ENCODE measurements around the gene SULT1B1. TPM values are rescaled to one million over a fixed set of nuclear protein-coding genes. Genes with fewer than 3 reads are reported as not detected.

SULT1B1 gene
- total and polyA plus RNA-seq, 2 experiments from 2014 or later: 10.7 to 53.8 TPM

DNA sequence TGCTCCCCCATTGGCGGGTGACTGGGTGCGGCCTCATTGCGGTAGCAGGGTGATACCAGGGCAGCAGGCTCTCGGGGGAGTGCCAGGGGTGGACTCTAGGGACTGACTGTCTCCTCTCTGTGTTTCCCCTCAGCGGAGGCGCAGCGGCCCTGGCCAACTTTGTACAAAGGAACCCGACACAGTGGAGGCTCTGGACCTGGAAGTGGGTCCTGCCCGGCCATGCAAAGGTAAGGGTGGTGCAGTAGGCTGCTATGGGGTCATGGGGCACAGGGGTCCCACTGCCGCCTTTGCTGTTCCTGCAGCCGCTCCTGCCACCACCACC, 16.3 kb downstream of the SULT1B1 start:
- H3K4me2 ChIP-seq: no peak overlapping the region
- H3K4me3 ChIP-seq: no peak overlapping the region
- H2AFZ ChIP-seq: no peak overlapping the region
- H3K27me3 ChIP-seq: no peaks in the 10 kb centered on the region
- H3K9me2 ChIP-seq (replicated peaks; ENCODE audit: insufficient read depth): no peaks in the 10 kb centered on the region
- DNase-seq (ENCODE audit: low spot score): no peak
- H3K27ac ChIP-seq: no peak overlapping the region
- H3K79me2 ChIP-seq: no peaks in the 10 kb centered on the region
- 94% methylated on average over 11 of the region's 11 CpGs for WGBS (ENCODE audit: low lambda C conversion rate, missing lambda C conversion rate)
- H4K20me1 ChIP-seq (ENCODE audit: insufficient read depth, poor library complexity, severe bottlenecking): no peaks in the 10 kb centered on the region
- peaks cover 6% of the 10 kb centered on the region for H3K9me3 ChIP-seq (ENCODE audit: low read depth)
- no peak for TF ChIP-seq EZH2 (IDR thresholded peaks at IDR 0.05; ENCODE audit: borderline replicate concordance)
- TF ChIP-seq EZH2phosphoT487 (IDR thresholded peaks at IDR 0.05; ENCODE audit: low read depth, severe bottlenecking, unreplicated experiment): no peak
- TF ChIP-seq CTCF (IDR thresholded peaks at IDR 0.05; ENCODE audit: poor library complexity): no peak
- H3K36me3 ChIP-seq (replicated peaks; ENCODE audit: insufficient read depth, low read depth): no peaks in the 10 kb centered on the region
- no peaks in the 10 kb centered on the region for H3K4me1 ChIP-seq (ENCODE audit: insufficient read depth)

DNA sequence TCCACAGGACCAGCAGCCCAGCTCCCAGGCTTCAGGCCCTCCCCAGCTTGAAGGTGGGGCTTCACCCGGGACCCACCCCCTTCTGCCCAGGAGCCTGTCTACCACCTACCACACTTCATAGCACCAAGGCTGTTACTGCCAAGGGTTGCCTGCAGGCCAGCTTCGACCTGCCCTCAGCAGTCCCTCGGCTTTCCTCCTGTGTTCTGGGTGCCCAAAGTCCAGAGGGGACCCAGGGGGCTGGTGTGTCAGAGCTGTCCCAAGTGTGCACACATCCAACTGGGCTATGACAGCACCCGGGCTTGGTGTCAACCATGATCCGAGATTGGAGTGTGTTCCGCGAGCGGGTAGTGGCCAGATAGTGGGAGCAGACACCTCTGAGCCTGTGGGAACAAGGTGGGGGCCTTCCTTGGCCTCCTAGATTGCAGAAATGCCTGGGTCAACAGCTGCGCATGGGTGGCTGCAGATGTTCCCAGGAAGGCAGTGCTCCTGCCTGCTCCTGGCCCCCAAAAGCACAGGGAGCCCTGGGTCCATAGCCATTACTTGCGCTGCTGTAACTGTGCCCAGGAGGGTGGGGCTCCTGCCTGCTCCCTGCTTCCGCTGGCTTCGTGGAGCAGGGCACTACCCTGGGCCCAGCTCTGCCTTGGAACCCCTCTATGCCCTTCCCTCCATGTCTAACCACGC, 16.8 kb downstream of the SULT1B1 start:
- no peak for TF ChIP-seq EZH2phosphoT487 (IDR thresholded peaks at IDR 0.05; ENCODE audit: low read depth, severe bottlenecking, unreplicated experiment)
- no peak for TF ChIP-seq EZH2 (IDR thresholded peaks at IDR 0.05; ENCODE audit: borderline replicate concordance)
- no peak for TF ChIP-seq CTCF (IDR thresholded peaks at IDR 0.05; ENCODE audit: poor library complexity)
- no peak for DNase-seq (ENCODE audit: low spot score)
- Histone ChIP-seq H3K27me3 (no peaks in the 10 kb centered on the region), H3K4me2 (no peak overlapping the region), H3K36me3 (replicated peaks; ENCODE audit: insufficient read depth, low read depth) (no peaks in the 10 kb centered on the region), H3K4me1 (ENCODE audit: insufficient read depth) (no peaks in the 10 kb centered on the region), H2AFZ (no peak overlapping the region), H3K9me2 (replicated peaks; ENCODE audit: insufficient read depth) (no peaks in the 10 kb centered on the region), H3K79me2 (no peaks in the 10 kb centered on the region), H3K4me3 (no peak overlapping the region), H3K27ac (no peak overlapping the region), H4K20me1 (ENCODE audit: insufficient read depth, poor library complexity, severe bottlenecking) (no peaks in the 10 kb centered on the region), H3K9me3 (ENCODE audit: low read depth) (peaks cover 6% of the 10 kb centered on the region)
- WGBS (ENCODE audit: low lambda C conversion rate, missing lambda C conversion rate): 93% methylated on average over 13 of the region's 13 CpGs

DNA sequence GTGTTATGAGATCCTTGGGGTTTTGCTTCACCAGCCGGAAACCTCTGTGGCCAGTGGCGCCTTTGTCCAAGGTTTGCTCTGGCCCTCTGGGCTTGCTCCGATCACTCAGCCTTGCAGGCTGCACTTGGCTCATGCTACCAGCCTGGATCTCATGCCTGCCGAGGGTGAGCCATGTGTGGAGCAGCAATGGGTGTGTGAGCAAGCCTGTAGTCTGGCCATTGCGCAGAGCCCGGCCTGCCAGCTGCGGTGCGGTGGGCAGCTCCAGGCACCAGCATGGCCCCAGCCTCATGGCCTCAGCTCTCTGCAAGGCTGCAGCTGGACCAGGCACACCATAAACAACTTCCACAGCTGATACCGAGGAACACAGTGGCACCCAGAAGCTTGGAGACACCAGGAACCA, 17.8 kb downstream of the SULT1B1 start:
- over 99% methylated on average over 9 of the region's 9 CpGs for WGBS (ENCODE audit: low lambda C conversion rate, missing lambda C conversion rate)
- Histone ChIP-seq H3K79me2 (no peaks in the 10 kb centered on the region), H3K27ac (no peak overlapping the region), H3K4me2 (no peak overlapping the region), H4K20me1 (ENCODE audit: insufficient read depth, poor library complexity, severe bottlenecking) (no peaks in the 10 kb centered on the region), H3K36me3 (replicated peaks; ENCODE audit: insufficient read depth, low read depth) (no peaks in the 10 kb centered on the region), H2AFZ (no peak overlapping the region), H3K4me3 (no peak overlapping the region), H3K9me2 (replicated peaks; ENCODE audit: insufficient read depth) (no peaks in the 10 kb centered on the region), H3K9me3 (ENCODE audit: low read depth) (peaks cover 6% of the 10 kb centered on the region), H3K4me1 (ENCODE audit: insufficient read depth) (no peaks in the 10 kb centered on the region), H3K27me3 (no peaks in the 10 kb centered on the region)
- TF ChIP-seq EZH2 (IDR thresholded peaks at IDR 0.05; ENCODE audit: borderline replicate concordance) (no peak), CTCF (IDR thresholded peaks at IDR 0.05; ENCODE audit: poor library complexity) (no peak), EZH2phosphoT487 (IDR thresholded peaks at IDR 0.05; ENCODE audit: low read depth, severe bottlenecking, unreplicated experiment) (no peak)
- no peak for DNase-seq (ENCODE audit: low spot score)

Measured in hepatocyte (in vitro differentiated cells).